Urothelium cell line (cell line): ENCODE data around the gene MSI2.
A peak's percentile ranks its signal among the peaks of the same experiment; 100 is the strongest.

ENCODE experiments used
- DNase-seq: peaks from one replicate; pipeline ENCODE4 v3.0.0; 2011; ENCODE audit warnings: low spot score, mixed read lengths
- FAIRE-seq: peaks from 2 replicates; lab custom pipeline; 2011; peaks lifted over from hg19 to GRCh38; lab: Jason Lieb, UNC

Gene MSI2

DNA sequence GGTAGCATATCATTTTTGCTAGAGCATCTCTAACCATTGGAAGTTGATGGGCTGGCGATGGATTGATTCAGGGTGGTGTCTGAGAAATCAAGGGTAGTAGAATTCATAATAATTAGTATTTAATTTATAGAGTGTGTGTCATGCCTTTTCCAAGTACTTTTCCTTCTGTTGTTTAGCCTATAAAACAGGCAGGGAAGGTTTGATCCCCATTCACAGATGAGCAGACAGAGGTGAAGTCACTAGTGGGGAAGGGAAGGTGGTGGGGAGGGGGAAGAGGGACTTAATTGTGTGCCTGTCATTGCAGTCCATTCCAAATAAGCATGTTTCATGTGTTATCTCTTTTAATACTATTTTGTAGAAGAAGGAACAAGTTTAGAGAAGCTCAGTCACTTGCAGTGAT, 131.3 kb downstream of the MSI2 start:
- FAIRE-seq (no peak), DNase-seq (no peak)

DNA sequence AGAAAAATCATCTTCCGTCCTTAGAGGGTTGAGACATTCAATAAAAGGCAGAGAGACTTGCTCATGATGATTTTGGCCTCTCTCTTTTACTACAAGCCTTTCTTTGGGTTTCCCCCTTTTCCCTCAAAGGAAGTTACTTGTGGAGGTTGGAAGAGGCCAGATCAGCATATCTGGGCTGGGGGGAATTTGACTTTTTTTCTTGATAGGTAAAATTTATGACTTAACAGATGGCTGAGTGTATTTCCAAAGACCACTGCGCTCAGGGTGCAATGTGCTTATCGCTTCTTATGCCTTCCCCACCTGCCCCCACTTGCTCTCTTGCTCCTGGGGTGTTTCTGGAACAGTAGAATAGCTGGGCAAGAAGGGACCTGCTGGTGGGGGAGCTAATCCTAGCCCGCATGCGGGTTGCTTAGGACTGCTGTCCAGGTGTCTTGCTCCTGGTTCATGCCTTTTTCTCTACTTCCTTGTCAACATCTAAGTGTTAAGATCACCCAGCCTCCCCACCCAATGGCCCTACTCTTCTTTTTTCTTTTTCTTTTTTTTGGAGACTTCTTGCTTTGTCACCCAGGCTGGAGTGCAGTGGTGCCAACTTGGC, 131.9 kb downstream of the MSI2 start:
- FAIRE-seq: no peak
- no peak for DNase-seq

DNA sequence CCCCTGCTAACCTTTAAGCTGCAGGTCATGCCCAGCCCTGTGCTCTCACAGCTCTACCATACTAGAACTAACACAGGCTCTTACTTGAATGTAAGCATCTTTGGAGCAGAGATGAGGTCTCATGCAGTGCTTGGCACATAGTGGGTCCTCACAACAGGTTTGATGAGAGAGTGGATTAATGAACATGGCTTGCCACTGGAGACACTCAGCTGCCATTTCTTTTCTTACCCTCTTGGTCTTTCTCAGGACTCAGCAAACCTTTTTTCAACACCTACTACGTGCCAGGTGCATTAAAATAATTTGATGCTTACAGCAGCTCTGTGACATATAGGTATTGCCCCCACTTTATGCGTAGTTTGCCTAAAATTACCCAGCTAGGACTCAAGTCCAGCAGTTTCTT, 133.2 kb downstream of the MSI2 start:
- no peak for FAIRE-seq

DNA sequence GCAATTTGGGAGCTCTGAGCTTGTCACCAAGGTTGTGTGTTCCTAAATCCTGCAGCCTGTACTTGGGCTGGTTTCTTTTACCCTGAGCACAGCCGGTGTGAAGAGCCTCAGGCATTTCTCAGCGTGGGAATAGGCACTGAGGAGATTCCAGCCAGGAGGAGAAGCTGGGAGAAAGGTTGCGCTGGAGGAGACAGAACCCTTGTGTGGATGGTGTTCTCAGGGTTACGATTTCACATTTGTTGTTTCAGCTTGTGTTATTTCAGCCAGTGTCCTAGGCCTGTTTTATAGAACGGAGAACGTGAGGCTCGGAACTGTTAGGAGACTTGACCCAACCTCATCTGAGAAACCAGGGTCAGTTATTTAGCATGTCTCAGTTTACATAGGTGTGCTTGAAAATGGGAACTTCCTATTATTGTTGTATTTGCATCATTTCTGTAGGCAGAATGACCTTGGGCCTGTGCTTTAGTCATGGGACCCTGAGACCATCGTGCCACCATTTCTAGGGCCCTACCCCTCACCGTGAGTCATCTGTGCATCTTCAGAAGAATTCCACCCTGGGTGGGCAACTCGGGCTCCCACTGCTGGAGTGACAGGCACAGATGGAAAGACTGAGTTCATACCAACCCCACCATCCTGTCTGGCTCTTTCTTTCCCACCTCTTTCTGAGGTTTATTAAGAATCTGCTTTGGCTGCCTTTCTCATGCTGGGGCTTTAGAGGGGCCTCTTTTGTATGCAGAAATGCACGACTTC, 134.9 kb downstream of the MSI2 start:
- no peak for FAIRE-seq
- DNase-seq: no peak

More for the DNA sequence above, 133.2 kb downstream of the MSI2 start:
- DNase-seq: no peak

DNA sequence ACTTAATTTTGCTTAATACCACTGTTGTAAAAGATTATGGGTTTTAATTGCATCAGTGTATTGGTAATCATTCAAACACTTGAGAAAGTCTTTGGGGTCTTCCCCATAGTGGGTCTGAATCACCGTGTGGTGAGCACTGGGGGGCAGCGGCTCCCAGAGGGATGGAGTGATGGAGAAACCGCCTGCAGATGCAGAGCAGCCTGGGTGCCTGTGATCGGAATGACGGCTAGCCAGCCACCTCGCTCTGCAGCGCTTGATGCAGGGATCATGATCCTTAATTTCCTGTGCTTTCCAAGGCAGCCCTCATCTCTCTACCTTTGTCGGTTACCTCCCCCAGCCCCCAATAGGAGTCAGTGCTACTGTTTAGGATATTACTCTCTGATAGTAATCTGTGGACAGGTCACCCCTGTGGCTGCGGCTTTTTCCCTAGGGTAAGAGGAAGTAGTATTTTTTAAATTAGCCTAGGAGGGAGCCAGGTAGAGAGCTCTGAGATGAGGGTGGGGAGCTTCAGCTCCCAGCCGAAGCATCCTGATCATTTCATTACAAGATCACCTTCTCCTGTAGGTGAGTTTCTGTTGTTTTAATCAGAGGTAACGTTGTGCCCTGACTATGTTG, 135.6 kb downstream of the MSI2 start:
- DNase-seq (no peak), FAIRE-seq (no peak)

DNA sequence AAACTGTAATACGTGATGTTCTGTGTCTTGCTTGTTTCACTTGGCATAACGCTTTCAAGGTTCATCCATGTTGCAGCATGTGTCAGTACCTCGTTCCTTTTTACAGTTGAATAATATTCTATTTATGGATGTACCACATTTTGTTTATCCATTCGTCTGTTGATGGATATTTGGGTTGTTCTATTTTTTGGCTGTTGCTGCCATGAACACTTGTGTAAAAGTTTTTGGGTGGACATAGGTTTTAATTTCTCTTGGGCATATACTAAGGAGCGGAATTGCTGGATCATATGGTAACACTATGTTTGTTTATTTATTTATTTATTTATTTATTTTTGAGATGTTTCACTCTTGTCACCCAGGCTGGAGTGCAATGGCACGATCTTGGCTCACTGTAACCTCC, 137.0 kb downstream of the MSI2 start:
- DNase-seq (no peak), FAIRE-seq (no peak)

DNA sequence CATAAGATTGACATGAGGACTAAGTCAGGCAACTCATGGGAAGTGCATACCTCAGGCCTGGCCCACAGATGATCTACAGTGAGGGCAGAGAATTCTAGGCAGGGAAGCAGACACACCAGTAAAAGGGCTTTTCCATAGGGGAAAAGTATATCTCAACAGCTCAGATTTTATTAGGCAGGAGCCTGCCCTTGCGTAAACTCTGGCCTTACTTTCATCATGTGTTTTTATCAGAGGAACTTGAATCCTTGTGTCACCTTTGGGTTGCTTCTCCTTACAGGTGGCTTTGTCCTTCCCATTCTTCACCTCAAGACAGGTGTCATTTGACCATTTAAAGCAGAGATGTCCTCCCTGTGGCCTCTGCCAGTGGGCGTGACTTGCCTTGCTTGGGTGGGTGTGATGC, 138.1 kb downstream of the MSI2 start:
- DNase-seq (no peak), FAIRE-seq (no peak)

DNA sequence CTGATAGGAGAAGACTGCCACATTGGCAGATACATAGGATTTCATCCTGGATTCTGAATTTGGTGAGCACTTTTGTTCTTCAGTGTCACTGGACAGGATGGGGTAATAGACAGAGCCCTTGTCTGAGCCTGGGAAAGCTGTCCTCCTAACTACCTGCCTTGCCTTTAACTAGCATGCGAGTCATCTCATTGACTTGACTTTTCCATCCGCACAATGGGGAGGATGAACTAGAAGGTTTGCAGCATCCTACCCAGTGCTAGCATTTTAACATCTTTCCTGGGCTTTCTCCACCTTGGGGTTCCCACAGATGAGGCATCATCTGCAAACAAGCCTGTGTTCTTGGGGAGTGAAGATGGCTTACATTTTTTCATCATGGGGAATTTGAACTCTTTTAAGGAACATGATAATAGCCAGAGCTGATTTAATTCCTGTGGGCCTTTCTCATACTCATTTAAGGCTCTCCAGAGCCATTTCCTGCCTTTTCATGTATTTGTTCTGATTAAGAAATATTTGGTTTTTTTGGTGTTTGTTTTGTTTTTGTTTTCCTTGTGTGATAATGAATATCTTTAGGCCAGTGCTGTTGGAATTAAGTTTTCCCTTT, 139.5 kb downstream of the MSI2 start:
- FAIRE-seq: no peak
- no peak for DNase-seq

DNA sequence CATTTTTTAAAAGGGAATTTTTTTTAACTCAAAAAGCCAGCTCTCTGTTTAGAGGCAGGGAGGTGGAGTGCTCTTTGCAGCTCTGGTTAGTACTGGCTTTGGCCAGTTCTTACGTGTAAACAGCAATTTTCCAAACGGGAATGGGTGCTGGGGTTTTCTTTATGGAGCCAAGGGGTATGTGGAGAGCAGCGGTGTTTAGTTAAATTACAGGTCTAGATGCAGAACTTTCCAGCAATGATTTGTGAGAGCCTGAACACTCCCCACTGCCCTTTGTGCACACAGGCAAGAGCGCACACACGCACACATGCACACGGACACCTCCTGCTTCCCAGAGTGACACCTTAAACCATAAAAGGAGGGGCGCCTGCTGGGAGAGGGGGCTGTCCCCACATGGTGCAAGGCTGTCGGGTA, 140.2 kb downstream of the MSI2 start:
- no peak for FAIRE-seq
- DNase-seq: no peak

DNA sequence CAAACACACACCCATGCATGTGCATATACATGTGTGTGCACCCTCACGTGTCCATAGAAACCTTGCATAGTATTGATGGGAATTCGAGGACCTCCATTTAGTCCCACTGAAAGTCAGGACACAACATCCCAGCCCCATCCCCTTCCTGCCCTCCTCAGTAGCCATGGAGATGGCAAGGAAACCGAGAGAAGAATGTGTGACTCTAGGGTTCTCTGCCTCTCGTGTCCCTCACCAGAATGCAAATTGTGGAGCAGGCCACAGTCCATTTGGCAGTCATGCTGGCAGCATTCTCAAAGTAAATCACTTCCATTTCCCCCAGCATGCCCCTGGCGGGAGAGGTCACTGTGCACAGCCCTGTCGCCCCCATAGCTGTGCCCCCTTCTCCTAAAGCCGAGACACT, 141.1 kb downstream of the MSI2 start:
- FAIRE-seq: peak; percentile 79
- no peak for DNase-seq

DNA sequence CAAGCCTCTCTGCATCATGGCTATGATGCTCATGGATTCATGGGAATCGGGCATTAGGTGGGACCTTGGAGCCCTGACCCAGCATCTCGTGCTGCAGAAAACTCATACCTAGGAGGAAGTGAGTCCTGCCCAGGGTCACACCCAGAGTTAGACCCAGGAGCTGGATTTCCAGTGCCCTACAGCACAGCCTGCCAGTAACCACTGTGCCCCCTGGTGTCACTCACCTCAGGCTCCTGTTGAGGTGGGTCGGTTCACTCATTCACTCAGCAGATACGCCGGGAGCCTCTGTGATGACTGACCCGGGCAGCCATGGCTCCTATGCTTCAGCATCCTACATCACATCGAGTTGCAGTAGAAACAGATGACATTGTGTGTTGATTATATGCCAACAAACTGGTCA, 143.4 kb downstream of the MSI2 start:
- no peak for FAIRE-seq
- no peak for DNase-seq

DNA sequence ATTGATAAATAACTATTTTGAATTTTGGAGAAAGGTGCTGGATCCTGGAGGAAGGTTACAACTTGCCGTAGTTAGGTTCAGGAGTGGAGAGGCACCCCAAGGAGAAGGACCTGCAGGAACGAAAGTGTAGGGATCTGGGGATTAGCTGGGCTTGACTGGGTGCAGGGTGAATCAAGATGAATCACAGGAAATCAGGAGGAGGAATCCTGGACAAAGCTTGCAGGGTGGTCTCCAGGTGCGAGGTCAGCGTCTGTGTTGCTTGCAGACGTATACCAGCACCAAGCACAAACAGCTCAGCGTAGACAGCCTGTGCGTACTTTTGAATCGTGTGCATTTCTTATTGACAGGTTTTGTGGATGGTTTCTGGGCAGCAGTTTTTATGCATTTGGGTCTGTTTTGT, 144.3 kb downstream of the MSI2 start:
- FAIRE-seq: no peak
- peak; percentile 48 for DNase-seq

DNA sequence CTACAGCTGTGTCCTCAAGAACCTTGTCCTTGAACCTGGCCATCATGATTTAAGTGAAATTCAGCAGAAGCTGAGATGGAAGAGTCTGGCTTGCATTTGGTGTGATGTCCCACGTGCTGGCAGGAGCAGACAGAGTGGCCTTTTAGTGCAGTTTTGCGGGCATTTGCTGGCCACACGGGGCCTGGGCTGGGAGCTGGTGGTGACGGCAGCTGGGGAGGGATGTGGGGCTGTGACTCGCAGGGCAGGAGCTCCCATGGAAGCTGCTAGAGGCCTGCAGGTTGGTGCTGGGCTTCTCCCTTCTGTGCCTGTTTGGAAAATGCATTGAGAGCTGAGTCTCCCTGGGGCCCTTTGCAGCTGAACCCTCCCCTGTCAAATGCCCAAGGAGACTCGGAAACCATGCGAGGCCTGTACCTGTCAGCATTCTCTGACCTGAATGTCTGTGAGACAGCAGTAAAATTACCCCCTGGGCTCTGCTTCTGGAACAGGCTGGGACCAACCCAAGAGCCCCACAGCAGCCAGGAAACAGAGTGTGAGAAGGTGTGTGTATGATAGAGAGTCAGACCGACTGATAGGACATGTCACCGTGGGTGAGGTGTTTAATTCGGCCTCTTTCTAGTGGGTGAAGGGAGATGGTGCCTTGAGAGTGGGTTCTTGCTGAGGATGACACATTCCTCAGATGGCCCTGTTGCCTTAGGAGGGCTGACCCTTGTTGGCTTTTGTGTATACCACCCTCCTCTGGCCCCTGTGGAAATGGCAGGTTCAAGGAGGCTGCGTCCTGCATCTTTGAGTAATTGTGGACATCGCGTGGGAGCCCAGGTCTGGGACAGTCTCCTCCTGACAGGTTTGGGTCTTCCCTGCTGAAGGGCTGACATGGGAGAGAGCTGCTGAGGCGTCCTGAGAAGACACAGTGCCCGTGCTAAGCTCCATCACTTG, 145.5 kb downstream of the MSI2 start:
- no peak for DNase-seq

DNA sequence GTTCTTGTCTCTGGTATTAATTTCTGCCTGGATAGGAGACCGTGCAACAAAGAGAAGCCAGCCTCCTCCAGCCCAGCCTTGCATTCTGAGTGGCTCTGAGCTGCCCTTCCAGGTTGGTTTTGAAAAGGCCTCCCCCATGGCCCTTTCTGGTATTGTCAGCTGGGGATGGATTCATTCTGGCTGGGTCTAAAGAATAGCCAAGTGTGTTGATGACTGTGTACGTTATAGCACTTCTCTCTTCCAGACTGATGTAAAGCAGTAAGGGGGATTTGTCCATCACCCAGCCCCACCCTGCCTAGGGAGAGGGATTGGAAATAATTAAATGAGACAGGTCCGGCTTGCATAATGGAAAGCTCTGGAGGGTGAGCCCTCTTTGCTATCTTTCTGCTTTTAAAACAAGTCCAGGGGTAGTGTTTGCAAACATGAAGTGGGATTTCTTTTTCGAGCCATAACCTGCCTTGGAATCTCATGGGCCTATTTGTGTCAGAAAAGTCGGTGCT, 146.4 kb downstream of the MSI2 start:
- no peak for FAIRE-seq

More for the DNA sequence above, 145.5 kb downstream of the MSI2 start:
- no peak for FAIRE-seq

DNA sequence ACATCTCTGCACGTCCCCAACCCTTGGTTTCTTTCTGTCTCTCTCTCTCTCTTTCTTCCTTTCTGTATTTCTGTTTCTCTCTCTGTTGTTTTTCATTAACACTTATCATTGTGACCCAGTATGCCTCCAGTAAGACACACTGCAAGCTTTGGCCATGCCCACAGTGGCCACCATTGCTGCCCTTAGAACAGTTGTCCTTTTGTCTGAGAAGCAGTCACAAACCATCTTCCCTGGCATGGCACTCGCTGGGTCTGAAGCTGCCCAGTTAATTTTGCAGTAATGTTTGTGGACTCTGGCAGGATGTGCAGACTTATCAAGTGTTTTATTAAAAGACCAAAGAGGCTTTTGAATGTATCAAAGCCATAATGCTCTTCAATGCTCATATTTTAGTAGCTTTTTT, 146.9 kb downstream of the MSI2 start:
- no peak for FAIRE-seq
- DNase-seq: no peak

More for the DNA sequence above, 146.4 kb downstream of the MSI2 start:
- DNase-seq: no peak

DNA sequence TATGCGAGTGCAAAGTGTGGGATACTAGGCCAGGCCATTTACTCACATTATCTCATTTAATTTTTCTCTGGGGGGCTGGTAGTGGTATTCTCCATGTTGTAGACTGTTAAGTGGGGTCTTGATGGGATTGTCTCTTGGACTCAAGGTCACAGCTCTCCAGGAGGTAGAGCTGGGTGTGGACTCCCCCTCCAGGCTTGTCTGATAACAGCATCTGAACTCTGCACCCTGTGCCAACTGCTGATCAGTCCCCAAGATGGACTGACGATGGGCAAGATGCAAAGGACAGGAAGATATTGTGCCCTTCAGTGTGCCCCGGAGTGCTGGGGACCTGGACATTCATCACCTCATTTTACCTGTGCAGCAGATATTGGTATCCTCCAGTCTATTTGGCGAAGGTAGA, 147.8 kb downstream of the MSI2 start:
- DNase-seq: no peak
- peak; percentile 56 for FAIRE-seq

DNA sequence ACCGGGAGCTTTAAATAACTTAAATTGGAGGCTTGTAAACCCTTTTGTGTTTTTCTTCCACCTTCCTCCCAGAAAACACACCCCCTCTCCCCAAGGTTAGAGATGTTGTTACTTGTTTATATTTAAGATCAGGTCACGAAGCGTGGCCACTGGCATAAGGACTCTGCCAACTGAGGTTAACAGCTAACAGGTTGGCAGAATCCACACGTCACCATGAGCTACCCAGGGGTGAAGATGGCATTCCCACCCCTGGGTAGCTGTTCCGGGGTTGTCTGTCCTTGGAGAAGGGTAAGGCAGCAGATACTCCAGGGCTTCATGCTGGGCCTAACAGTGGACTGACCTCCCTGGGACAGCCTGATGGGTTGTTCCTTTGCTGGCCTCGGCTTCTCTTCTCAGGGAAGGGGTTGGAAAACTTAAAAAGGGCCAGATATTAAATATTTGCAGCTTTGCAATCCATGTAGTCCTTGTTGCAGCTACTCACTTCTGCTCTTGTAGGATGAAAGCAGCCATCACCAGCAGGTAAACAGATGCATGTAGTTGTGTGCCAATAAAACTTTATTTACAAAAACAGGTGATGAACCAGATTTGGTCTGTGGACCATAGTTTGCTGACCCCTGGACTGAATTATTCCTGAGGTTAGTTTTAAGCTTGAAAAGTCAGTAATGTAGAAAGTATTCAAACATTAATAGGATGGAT, 148.6 kb downstream of the MSI2 start:
- FAIRE-seq (no peak), DNase-seq (no peak)

DNA sequence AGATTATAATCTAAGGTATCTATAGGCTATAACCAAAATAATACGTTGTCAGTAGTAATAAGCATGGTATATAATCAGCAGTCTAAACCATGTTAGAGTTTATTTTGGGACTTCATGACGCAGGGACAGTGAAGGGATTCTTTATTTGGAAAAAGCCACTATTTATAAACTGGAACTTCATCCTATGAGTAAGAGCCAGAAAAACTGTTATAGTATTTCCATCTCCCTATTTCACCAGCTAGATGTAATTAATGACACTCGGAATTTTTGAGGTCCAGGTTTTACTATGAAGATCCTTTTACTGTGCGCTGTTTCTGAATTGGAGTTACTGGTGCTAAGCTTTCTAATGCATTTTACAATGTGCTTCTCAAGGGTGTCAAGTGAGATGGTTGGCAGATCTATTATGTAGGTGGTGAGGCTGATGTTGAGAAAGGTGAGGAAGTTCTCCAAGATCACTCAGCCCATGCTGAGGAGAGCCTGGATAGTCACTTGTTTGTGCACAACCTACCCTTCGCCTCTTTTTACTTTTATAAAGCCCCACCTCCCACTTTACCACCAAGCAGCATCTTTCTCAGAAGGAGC, 149.3 kb downstream of the MSI2 start:
- DNase-seq (no peak), FAIRE-seq (no peak)

DNA sequence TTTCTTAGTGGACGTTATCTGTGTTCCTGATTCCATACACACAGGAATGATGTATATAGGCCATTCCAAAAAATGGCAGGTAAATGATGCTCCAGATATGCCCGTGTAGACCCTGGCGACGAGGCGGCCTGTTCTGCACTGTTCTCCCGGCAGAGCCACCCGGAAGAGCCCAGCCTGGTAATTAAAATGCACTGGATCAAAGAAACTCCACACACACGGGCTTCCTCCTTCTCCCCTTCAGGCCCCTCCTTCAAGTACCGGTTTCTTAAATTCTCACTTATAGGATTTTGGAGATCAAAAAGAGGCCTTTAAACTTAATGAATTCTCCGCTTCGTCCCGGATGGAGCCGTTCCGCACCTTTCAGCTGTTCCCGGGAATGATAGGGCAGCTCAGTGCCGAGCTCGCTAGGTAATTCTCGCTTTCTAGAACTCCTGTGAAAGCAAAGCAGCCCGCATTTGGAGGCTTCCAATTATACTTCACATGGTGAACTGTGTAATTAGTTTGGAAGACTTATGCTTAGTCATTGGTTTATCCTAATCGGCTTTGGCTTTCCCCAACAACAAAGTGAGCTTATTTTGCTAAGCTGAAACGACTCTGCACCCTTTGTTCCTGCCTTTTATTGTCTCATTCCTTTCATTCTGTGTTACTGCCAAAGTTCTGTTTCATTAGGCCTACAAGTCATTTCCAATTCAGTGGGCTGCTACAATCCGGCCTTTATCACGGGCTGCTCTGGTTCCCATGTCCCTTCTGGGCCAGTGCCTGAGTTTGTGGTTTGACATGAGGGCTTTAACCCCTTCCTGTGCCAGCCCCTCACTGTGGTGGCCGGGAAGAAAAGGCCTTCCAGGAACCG, 150.0 kb downstream of the MSI2 start:
- no peak for FAIRE-seq
- DNase-seq: no peak
